Activated naive CD4-positive, alpha-beta T cell treated with anti-CD3 and anti-CD28 coated beads, Interleukin-2, amount 50 U/mL, for 24 hours (primary cell): ENCODE data around the gene GSTK1.
"Not testable (repeated sequence)": the region's sequence is repeated elsewhere in the genome, so short reads cannot be mapped to it uniquely, and the experiment has no call there.

Experiments
- H3K27ac Mint-ChIP-seq: one replicate; pipeline ENCODE4 v1.8.0; 2021; ENCODE audit warnings: mild to moderate bottlenecking, mixed read lengths
- H3K27me3 Mint-ChIP-seq: one replicate; pipeline ENCODE4 v1.8.0; 2021; ENCODE audit warnings: mixed read lengths
- H3K36me3 Mint-ChIP-seq: one replicate; pipeline ENCODE4 v1.8.0; 2021; ENCODE audit warnings: mixed read lengths
- H3K4me1 Mint-ChIP-seq: one replicate; pipeline ENCODE4 v1.8.0; 2021; ENCODE audit warnings: mixed read lengths
- H3K4me3 Mint-ChIP-seq: one replicate; pipeline ENCODE4 v1.8.0; 2021; ENCODE audit warnings: mild to moderate bottlenecking, mixed read lengths
- H3K9me3 Mint-ChIP-seq: one replicate; pipeline ENCODE4 v1.8.0; 2021; ENCODE audit warnings: mixed read lengths

GSTK1 gene

DNA sequence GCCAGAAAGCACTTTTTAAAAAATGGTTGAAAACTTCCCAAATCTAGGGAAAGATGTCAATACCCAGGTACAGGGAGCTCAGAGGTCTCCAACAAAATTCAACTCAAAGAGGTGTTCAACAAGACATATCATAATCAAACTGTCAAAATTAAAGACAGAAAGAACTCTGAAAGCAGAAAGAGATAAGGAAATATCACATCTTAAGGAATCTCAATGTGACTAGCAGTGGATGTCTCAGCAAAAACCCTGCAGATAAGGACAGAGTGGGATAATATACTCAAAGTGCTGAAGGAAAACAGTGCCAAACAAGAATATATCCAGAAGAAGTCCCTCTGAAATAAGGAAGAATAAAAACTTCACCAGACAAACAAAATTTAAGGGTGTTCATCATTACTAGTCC lies 13.0 kb upstream of the GSTK1 start:
- H3K27ac Mint-ChIP-seq, result peak overlapping the region; percentile 87
- H3K27me3 Mint-ChIP-seq, result no peaks in the 10 kb centered on the region
- peaks cover 96% of the 10 kb centered on the region for H3K4me1 Mint-ChIP-seq
- peaks cover 16% of the 10 kb centered on the region for H3K36me3 Mint-ChIP-seq
- peaks cover 22% of the 10 kb centered on the region for H3K9me3 Mint-ChIP-seq
- H3K4me3 Mint-ChIP-seq, result no peak overlapping the region

DNA sequence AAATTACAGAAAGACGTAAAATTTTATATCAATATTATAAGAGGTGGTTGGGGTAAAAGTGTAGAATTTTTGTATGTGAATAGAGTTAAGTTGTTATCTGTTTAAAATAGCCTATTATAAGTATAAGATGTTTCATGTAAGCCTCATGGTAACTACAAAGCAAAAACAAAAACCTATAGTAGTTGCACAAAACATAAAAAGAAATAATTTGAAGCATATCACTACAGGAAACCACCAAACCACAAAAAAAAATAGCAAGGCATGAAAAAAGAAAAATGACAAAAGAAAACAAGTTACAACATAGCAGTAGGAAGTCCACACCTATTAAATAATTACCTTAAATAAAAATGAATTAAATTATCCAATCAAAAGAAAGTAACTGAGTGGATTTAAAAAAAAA lies 12.4 kb upstream of the GSTK1 start:
- no peaks in the 10 kb centered on the region for H3K27me3 Mint-ChIP-seq
- peaks cover 16% of the 10 kb centered on the region for H3K36me3 Mint-ChIP-seq
- peak overlapping the region; percentile 57 for H3K4me3 Mint-ChIP-seq
- peak overlapping the region; percentile 82 for H3K27ac Mint-ChIP-seq
- peaks cover 96% of the 10 kb centered on the region for H3K4me1 Mint-ChIP-seq
- H3K9me3 Mint-ChIP-seq, result peaks cover 22% of the 10 kb centered on the region

DNA sequence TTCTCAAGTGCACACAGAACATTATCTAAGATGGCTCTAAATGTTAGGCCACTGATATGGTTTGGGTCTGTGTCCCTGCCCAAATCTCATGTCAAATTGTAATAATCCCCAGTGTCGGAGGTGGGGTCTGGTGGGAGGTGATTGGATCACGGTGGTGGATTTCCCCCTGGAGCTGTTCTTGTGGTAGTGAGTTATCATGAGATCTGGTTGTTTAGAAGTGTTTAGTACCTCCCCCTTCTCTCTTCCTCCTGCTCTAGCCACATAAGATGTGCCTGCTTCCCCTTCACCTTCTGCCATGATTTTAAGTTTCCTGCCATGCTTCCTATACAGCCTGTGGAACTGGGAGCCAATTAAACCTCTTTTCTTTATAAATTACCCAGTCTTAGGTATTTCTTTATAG lies 11.2 kb upstream of the GSTK1 start:
- Mint-ChIP-seq H3K27ac (peak overlapping the region; percentile 83), H3K36me3 (peaks cover 16% of the 10 kb centered on the region), H3K4me3 (peak overlapping the region; percentile 2), H3K4me1 (peaks cover 94% of the 10 kb centered on the region), H3K9me3 (peaks cover 22% of the 10 kb centered on the region), H3K27me3 (no peaks in the 10 kb centered on the region)

DNA sequence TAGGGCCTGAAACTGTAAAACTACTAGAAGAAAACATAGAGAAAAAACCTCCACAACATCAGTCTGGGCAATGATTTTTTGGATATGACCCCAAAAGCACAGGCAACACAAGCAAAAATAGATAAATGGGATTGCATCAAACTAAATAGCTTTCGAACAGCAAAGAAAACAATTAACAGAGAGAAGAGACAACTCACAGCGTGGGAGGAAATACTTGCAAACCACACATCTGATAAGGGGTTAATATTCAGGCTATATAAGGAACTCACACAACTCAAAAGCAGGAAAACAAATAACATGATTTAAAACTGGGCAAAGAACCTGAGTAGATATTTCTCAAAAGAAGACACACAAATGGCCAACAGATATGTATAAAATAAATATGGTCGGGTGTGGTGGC lies 7.7 kb upstream of the GSTK1 start:
- H3K9me3 Mint-ChIP-seq, result peaks cover 5% of the 10 kb centered on the region
- peaks cover 86% of the 10 kb centered on the region for H3K4me1 Mint-ChIP-seq
- no peak overlapping the region for H3K4me3 Mint-ChIP-seq
- H3K36me3 Mint-ChIP-seq, result peaks cover 11% of the 10 kb centered on the region
- H3K27ac Mint-ChIP-seq, result peak overlapping the region; percentile 10
- no peaks in the 10 kb centered on the region for H3K27me3 Mint-ChIP-seq

DNA sequence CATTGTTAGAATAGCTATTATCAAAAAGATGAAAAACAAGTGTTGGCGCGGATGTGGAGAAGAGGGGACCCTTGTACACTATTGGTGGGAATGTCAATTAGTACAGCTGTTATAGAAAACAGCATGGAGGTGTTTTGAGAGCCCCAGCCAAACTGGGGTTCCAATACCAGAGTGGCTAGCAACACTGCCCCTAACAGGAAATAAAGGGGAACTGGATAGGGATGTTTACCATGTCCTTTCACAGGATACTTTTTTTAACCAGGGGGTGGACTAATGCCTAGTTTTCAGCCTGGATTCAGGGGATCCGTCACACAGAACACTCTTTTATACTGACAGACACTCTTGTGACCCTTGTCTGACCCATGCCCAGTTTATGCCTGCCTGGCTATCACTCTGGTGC lies 6.9 kb upstream of the GSTK1 start:
- H3K36me3 Mint-ChIP-seq, result peaks cover 11% of the 10 kb centered on the region
- H3K27me3 Mint-ChIP-seq, result no peaks in the 10 kb centered on the region
- no peak overlapping the region for H3K4me3 Mint-ChIP-seq
- peak overlapping the region; percentile 72 for H3K27ac Mint-ChIP-seq
- peaks cover 79% of the 10 kb centered on the region for H3K4me1 Mint-ChIP-seq
- H3K9me3 Mint-ChIP-seq, result peaks cover 5% of the 10 kb centered on the region

DNA sequence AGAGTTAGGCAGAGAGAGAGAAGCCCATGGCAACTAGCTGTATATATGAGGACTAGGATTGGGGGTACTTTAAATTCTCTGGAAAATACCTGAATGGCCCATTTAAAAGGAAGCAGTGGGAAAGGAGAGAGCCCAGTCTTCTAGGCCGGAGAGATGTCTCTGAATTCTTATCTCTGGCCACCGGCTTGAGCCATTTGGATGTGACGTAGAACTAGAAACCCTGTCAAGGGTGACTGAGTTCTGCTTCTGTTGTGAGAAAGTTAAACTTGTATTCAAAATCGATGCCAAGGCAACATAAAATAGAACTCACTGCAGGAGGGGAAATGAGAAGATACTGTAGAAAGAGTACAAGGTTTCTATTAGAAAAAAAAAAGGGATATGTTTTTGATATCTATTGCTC lies 6.3 kb upstream of the GSTK1 start:
- H3K36me3 Mint-ChIP-seq, result peaks cover 11% of the 10 kb centered on the region
- peaks cover 5% of the 10 kb centered on the region for H3K9me3 Mint-ChIP-seq
- H3K27me3 Mint-ChIP-seq, result no peaks in the 10 kb centered on the region
- H3K4me1 Mint-ChIP-seq, result peaks cover 77% of the 10 kb centered on the region
- H3K4me3 Mint-ChIP-seq, result no peak overlapping the region
- peak overlapping the region; percentile 72 for H3K27ac Mint-ChIP-seq

DNA sequence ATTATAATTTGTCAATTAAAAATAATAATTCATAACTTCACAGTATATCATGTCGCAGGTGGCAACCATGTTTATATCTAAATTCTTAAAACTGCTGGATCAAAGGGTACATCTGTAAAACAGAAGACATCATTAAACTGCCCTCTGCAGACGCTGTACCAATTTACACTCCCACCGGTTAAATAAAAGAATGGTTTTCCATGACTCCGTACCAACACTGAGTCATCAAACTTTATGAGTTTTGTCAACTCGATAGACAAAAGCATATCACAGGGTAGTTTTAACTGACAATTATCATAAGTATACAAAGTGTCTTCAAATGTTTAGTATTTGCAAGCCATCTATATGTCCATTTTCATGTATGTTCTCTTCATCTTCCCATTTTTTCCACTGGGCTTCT lies 5.7 kb upstream of the GSTK1 start:
- peak overlapping the region; percentile 65 for H3K27ac Mint-ChIP-seq
- peaks cover 8% of the 10 kb centered on the region for H3K36me3 Mint-ChIP-seq
- no peaks in the 10 kb centered on the region for H3K27me3 Mint-ChIP-seq
- H3K4me3 Mint-ChIP-seq, result no peak overlapping the region
- H3K9me3 Mint-ChIP-seq, result peaks cover 2% of the 10 kb centered on the region
- H3K4me1 Mint-ChIP-seq, result peaks cover 76% of the 10 kb centered on the region

DNA sequence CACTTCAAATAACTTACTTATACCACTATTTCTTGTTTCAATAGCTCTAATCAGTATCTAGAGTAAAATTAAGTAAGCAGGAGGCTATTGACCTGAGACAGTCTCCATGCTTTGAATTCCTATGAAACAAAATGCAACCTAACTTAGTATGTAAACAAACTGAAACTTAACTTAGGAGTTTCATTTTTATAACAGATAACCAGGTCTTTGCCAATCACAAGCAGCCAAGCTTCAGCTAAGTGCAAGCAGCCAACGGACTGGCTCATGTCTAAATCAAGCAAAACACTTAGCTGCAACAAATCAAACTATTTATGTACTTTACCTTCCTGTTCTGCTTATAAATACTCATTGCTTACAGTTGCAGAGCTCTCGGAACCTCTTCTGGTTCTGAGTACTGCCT lies 4.4 kb upstream of the GSTK1 start:
- Mint-ChIP-seq H3K27ac (peak overlapping the region; percentile 97), H3K4me1 (peaks cover 68% of the 10 kb centered on the region), H3K36me3 (peaks cover 3% of the 10 kb centered on the region), H3K9me3 (no peaks in the 10 kb centered on the region), H3K27me3 (no peaks in the 10 kb centered on the region), H3K4me3 (peak overlapping the region; percentile 85)

DNA sequence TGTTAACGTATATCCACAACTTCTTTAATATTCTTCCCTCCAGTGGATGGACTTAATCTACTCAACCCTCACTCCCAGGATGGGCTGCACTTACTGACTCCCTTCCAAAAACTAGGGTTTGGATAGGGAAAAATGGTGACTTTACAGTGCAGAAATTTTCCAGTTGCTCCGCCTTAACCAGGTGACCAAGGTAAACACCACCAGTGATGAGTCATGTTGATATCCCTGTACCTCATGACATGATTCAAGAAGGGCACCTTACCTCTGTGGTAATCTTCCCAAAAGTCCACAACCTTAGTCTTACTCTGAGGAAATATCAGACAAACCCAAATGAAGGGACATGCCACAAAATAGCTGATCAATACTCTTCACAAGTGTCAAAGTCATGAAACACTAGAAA lies 3.5 kb upstream of the GSTK1 start:
- Mint-ChIP-seq H3K36me3 (peaks cover 9% of the 10 kb centered on the region), H3K9me3 (no peaks in the 10 kb centered on the region), H3K27me3 (no peaks in the 10 kb centered on the region), H3K4me1 (peaks cover 68% of the 10 kb centered on the region), H3K27ac (peak overlapping the region; percentile 80), H3K4me3 (peak overlapping the region; percentile 12)

DNA sequence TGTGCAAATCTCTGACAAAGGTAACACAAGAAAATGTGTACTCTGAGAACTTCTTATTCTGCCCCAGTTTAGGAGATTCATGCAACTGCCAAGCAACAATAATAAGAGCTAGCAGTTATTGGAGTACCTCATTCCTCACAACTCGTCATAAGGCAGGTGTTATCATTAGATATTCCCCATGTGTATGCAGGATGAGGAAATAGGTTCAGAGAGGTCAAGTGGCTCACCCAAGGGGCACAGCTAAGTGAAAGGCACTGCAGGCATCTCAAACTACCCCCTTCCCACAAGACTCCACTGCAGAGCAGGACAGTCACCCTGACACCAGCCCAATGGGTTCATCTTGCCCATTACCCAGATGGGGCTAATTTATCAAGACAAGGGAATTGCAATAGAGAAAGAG lies 1.3 kb upstream of the GSTK1 start:
- no peaks in the 10 kb centered on the region for H3K9me3 Mint-ChIP-seq
- H3K4me3 Mint-ChIP-seq, result peak overlapping the region; percentile 96
- no peaks in the 10 kb centered on the region for H3K27me3 Mint-ChIP-seq
- peaks cover 14% of the 10 kb centered on the region for H3K36me3 Mint-ChIP-seq
- H3K27ac Mint-ChIP-seq, result peak overlapping the region; percentile 95
- peaks cover 63% of the 10 kb centered on the region for H3K4me1 Mint-ChIP-seq

DNA sequence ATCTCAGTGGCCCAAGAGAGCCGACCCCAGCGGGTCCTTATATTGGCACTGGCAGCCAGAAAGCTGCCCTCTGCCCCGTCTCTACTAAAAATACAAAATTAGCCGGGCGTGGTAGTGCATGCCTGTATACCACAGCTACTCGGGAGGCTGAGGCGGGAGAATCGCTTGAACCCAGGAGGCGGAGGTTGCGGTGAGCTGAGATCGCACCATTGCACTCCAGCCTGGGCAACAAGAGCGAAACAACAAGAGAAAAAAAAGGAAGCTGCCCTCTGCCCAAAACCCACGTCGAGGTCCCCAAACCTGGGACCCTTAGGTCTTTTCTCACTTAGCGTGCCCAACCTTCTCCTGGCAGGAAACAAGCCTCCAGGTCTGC lies 941 bp downstream of the GSTK1 start:
- Mint-ChIP-seq H3K4me1 (peaks cover 54% of the 10 kb centered on the region), H3K27ac (peak overlapping the region; percentile 98), H3K36me3 (peaks cover 19% of the 10 kb centered on the region), H3K4me3 (peak overlapping the region; percentile 96)
- not testable (repeated sequence) for H3K27me3 Mint-ChIP-seq, H3K9me3 Mint-ChIP-seq

DNA sequence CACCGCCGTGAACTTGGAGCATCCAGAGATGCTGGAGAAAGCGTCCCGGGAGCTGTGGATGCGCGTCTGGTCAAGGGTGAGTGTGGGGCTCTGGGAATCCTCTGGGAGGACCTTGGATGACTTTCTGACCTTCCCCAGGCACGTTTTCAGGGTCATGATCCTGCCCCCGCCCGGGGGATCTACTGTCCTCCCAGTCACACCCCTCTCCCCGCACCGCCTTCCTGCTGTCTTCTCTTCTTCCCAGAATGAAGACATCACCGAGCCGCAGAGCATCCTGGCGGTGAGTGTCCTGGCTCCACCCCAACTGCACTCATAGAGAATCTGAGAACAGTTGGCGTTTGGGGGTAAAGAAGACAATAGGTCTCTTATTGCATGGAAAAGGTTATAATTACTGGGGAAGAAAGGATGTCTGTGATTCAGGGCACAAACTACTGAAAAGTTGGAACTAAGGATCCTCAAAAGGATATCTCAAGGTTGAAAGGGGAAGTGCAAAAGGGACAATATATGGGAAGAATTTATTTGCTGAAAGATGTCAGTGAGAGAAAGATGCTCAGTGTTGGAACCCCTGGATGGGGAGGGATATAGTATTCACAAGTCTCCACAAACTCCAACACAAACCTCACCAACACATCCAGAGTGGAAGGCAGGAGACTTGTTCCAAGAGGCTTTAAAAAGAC lies 1.9 kb downstream of the GSTK1 start:
- no peaks in the 10 kb centered on the region for H3K27me3 Mint-ChIP-seq
- H3K4me3 Mint-ChIP-seq, result peak overlapping the region; percentile 96
- no peaks in the 10 kb centered on the region for H3K9me3 Mint-ChIP-seq
- H3K36me3 Mint-ChIP-seq, result peaks cover 23% of the 10 kb centered on the region
- H3K4me1 Mint-ChIP-seq, result peaks cover 48% of the 10 kb centered on the region
- H3K27ac Mint-ChIP-seq, result peak overlapping the region; percentile 98

DNA sequence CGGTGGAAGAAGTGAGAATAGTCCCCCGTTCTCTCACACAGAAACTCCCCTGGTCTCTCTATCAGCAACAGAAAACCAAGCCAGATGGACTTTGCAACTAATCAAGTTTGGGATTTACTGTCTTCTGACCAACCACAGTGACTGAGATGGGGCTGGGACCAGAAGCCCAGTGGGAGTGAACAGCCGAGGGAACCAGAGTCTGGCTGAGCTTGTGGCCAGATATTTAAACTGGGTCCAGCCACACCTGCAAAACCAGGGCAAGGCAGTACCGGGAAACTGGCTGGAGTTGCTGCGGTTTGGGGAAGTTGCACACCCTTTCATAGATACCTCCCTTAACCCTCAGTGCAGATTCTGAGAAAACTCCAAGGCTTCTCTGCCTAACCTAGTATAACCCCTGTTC lies 6.0 kb downstream of the GSTK1 start:
- H3K36me3 Mint-ChIP-seq, result peaks cover 24% of the 10 kb centered on the region
- H3K9me3 Mint-ChIP-seq, result no peaks in the 10 kb centered on the region
- peaks cover 48% of the 10 kb centered on the region for H3K4me1 Mint-ChIP-seq
- H3K27me3 Mint-ChIP-seq, result no peaks in the 10 kb centered on the region
- no peak overlapping the region for H3K4me3 Mint-ChIP-seq
- H3K27ac Mint-ChIP-seq, result peak overlapping the region; percentile 72

DNA sequence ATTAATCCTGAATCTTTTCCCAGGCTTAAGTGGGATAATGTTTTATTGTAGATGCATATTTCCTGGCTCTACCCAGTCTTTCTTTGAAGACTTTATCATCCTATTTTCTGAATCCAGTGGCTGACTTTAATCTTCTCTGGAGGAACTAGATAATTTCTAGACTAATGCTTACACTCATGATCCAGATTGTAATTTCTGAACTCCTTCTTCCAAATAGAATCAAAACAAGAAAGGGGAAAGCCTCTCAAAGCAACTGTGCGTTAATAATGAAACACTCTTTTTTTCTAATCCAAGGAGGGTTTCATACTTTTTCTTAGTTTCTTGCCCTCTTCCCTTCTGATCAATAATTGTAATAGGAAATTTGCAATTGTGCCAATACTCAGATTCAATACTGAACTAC lies 8.0 kb downstream of the GSTK1 start:
- H3K9me3 Mint-ChIP-seq, result no peaks in the 10 kb centered on the region
- peak overlapping the region; percentile 35 for H3K27ac Mint-ChIP-seq
- H3K27me3 Mint-ChIP-seq, result no peaks in the 10 kb centered on the region
- H3K4me1 Mint-ChIP-seq, result peaks cover 29% of the 10 kb centered on the region
- peaks cover 14% of the 10 kb centered on the region for H3K36me3 Mint-ChIP-seq
- no peak overlapping the region for H3K4me3 Mint-ChIP-seq

DNA sequence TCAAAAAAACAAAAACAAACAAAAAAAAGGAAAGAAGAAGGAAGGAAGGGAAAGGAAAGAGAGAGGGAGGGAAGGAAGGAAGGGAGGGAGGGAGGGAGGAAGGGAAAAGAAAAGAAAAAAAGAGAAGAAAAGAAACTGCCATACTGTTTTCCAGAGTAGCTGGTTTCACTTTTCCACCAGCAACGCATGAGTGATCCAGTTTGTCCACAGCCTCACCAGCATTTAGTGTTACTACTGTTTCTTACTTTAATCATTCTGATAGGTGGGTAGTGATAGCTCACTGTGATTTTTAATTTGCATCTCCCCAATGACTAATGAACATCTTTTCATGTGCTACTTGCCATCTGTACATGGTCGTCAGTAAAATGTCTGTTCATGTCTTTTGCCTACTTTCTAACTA lies 9.6 kb downstream of the GSTK1 start:
- H3K27ac Mint-ChIP-seq, result no peak overlapping the region
- no peaks in the 10 kb centered on the region for H3K9me3 Mint-ChIP-seq
- no peak overlapping the region for H3K4me3 Mint-ChIP-seq
- H3K36me3 Mint-ChIP-seq, result peaks cover 14% of the 10 kb centered on the region
- peaks cover 23% of the 10 kb centered on the region for H3K4me1 Mint-ChIP-seq
- no peaks in the 10 kb centered on the region for H3K27me3 Mint-ChIP-seq

DNA sequence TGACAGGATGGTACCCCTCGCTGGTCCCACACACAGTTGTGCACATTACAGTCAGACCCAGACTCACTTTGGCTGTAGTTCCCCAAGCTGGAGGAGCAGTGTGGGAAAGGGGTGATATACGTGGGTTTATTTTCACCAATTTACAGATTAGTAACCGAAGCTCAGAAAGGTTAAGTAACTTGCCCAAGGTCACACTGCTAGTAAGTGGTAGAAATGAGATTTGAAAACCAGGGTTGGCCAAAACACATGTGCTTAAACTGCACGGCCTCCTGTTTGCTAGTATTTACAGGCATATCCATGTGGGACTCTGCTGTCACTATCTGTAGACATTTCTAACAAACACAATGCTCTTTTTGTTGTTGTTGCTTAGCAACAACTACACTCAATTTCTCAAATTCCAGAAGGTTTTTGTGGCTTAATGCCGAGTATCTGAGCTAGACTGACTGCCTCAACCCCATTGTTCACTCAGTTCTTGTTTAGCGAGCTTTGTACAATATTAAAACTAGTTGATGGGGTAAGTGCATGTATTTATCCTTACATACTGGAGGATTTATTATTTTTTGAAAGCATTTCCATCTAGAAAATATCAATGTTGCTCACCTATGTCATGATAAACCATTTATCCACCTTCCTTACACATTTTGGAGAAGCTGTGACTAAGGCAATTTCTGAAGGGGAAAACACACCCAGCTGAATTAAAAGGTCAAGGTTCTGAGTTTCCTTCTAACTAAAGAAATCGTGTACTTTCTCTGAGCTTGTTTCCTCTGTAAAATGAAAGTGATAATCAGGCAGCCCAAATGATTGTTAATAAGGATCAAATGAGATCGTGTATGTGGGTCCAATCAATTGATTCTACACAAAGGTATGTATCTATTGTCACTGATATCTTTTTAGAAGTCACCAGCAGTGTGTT lies 16.2 kb downstream of the GSTK1 start:
- Mint-ChIP-seq H3K4me1 (peaks cover 42% of the 10 kb centered on the region), H3K27me3 (no peaks in the 10 kb centered on the region), H3K36me3 (no peaks in the 10 kb centered on the region), H3K4me3 (peak overlapping the region; percentile 80), H3K27ac (peak overlapping the region; percentile 96), H3K9me3 (no peaks in the 10 kb centered on the region)
